GM19467 (cell line): ENCODE results near the gene SP140L.
"Not testable (repeated sequence)": the region's sequence is repeated elsewhere in the genome, so short reads cannot be mapped to it uniquely, and the experiment has no call there.

Source experiments
- ATAC-seq: cut with Tn5 transposase; IDR thresholded peaks from one replicate; pipeline ENCODE4 v1.9.1; 2021; ENCODE audit warnings: mild to moderate bottlenecking, moderate library complexity; ENCODE audit not compliant: unreplicated experiment

The SP140L gene

DNA sequence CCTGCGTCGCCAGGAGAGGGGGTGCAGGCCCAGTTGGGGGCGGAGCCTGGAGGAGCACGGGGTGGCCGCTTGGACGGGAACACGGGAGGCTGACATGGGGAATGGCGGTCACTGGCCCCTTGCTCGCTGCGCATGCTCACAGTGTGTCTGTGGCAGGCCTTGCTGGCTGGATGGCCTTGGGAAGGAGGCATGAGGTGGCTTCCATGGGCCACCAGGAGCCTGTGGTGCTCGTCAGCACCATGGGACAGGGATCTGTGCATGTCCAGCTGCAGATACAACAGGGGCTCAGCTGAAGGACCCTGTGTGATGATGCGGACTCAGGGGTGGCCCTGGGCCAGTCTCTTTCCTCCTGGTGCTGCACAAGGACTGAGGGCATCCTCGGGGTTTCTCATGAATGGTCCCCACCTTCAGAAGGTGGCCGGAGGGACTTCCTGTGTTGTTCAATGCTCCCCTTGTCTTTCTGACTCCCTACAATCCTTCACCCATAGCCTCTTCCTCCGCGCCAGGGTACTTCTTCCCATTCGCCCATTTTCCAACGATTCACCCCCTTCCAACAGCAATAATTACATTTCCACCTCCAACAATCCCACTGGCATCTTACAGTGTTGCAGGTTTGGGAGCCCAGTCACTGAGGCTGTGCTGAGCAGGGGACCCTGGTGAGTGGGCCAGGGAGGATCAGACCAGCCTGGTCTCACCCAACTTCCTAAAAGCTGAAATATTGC, 3.4 kb upstream of the SP140L start:
- no peak for ATAC-seq

DNA sequence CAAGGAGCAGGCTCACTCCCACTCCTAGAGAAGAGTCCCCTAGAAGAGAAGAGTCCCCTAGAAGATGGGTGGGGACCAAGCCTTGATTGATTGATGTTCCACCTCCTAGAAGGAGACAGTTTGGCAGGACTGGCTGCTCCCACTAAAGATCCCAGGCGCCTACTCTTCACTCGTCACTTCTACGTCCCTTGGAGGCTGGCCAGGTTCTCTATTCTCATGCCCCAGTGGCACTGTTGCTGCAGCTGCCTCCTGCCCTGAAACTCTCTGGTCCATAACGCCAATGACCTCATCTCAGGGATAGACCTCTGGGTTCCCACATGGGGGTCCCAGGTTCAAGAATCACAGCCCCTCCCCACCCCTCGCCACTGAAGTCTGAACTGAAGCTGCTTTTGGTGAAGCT, 2.5 kb upstream of the SP140L start:
- no peak for ATAC-seq

DNA sequence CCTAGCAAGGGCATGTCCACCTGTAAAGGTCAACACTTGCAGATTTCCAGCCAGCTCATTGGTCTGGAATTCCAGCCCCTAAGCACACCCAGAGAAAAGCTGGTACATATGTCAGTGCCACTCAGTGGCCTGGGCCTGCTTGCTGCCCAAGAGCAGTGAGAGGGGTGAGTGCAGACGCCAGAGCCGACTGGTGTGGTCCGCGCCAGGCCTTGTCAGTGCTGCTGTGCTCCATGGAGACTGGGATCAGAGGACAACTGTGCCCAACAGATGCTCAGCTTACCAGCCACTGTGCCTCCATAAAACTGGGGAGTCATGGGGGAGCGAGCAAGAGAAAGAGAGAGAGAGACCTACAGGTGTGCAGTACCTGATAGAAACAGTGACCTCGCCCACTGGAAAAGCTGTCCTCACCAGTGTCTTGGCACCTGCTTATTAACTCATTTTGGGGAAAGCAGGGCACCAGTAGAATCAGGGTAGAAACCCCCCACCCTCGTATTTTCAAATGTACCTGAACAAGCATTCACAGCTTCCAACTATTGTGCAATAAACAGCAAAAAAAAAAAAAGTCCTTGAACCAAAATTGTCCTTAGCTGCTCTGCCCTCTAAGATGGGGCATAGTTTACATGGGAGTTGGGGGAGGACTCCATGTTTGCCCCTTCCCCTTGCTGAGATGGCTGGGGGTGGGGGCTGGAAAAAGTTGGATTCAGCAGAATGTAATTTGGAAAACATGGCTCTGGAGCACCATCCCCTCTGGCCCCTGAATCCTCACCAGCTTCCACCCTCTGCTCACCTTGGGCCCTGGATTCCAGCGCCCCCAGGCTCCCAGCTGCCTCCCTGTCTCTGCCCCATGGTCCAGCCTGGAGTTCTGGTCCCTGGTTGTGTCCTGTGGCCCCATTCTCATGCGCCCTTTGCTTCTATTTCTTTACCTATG, 1.4 kb upstream of the SP140L start:
- no peak for ATAC-seq

DNA sequence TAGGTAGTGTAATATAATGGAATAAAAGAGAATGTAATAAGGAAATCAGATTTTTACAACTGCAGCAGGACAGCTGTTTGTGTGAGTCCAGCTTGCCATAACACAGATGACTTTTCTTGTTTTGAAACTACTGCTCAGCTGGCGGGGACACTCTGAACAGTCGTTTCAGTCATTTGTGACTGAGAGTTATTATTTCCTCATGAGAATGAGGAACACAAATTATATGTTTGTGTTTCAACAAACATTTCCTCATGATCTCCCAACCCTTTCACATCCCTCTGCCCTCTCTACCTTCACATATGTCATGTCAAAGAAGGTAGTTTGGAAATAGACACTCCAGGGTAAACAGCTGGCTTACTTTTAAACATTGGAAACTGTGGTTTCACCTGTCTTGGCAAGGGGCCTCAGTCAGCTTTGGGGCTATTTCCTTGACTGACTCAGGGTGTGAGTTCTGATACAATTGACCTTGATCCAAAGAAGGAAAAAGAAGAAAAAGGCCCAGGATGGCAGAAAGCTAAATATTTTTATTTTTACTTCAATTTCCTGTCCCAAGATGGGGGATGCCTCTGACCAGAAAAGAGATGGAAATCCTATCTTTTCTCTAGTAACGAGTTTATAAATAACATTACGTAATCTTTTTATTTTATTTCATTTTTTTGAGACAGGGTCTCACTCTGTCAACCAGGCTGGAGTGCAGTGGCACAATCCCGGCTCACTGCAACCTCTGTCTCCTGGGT, 593 bp downstream of the SP140L start:
- ATAC-seq = peak; percentile 63

DNA sequence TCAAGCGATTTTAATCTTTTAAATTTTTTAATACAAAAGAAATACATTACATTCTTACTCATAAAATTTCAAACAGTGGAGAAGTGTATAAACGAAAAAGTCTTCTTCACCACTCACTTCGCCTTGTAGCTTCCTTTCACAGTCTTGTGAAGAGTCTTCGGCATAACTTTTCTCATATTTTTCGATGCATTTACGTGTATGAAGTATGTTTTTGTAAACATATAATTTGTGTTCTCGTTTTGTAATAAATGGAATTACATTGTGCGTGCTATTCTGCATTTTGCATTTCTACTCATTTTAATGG, 1.1 kb downstream of the SP140L start:
- no peak for ATAC-seq

DNA sequence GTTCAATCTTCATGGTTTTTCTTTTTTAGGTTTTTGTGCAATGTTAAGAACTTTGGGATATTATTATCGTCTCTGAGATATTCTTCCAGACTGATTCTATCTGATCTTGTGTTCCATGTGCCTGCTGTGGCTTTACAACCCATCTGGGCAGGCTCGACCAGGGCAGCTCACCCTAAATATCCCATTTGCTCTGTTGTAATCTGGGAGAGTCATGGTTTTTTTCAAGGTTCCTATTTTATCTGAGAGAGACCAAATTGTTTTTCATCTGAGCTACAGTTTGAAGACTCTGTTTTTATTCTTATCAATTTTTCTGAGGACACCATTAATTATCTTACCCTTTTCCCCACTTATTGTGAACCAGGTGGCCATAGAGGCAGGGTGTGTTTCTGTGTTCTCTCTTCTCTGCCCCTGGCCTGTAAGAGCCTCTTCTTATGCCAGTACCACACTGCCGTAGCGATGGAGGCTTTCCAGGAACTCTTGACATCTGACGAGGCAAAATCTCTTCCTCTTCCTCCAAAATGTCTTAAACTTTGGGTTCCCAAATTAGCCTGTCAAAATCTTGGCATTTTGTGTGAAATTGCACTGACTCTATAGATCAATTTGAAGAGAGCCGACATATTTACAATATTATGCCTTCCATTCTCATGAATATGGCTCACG, 3.1 kb downstream of the SP140L start:
- no peak for ATAC-seq

DNA sequence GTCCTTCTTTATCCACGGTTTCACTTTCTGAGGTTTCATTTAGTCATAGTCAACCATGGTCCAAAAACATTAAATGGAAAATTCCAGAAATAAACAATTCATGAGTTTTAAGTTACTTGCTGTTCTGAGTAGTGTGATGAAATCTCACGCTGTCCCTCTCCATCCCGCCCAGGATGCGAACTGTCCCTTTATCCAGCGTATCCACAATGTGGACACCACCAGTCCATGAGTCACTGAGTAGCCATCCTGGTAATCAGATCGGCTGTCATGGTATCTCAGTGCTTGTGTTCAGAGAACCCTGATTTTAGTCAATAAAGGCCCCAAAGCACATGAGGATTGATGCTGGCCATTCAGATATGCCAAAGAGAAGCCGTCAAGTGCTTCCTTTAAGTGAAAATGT, 3.7 kb downstream of the SP140L start:
- no peak for ATAC-seq

DNA sequence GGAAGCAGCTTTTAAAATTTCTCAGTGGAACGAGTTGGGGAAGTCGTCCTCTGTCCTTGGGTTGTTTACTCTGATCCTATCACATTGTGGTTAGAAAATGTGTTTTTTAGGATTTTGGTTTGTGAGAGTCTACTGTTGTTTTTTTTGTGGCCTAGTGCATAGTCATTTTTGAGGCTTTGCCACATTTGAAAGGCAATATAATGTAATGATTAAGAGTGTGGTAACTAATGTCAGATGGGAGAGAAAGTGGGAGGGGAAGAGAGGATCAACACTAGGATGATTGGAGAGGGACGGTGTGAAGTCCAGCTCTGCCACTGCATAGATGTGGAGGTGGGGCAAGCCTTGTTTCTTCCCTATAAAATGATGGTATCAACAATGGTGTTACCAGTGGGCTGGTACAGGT, 8.5 kb downstream of the SP140L start:
- ATAC-seq = no peak

DNA sequence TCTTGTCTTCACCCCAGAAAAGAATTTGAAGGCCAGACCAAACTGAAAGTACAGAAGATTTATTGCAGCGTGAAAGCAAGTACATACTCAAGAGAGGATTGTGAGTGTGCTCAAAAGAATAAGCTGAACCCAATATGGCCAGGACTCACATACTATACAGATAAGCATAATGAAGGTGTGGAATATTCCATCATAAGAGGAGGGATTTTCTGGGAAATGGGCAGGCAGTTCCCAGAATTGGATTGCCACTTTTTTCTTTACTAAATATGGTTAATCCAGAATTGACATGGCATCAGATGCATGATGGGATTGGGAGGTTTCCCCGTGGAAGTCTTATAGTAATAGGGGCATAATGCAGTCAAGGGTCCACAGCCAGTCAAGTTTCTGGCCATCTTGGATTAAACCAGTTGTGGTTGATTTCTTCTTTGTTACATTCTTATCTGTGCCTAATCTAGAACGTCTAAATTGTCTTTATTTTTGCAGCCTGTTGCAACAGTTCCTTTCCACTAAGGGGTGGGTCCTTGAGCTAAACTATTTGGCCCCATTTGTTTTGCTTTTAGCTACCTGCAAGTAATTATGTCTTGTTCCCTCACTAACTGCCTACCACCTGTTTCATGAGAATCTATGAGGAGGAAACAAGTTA, 9.0 kb downstream of the SP140L start:
- ATAC-seq = no peak

DNA sequence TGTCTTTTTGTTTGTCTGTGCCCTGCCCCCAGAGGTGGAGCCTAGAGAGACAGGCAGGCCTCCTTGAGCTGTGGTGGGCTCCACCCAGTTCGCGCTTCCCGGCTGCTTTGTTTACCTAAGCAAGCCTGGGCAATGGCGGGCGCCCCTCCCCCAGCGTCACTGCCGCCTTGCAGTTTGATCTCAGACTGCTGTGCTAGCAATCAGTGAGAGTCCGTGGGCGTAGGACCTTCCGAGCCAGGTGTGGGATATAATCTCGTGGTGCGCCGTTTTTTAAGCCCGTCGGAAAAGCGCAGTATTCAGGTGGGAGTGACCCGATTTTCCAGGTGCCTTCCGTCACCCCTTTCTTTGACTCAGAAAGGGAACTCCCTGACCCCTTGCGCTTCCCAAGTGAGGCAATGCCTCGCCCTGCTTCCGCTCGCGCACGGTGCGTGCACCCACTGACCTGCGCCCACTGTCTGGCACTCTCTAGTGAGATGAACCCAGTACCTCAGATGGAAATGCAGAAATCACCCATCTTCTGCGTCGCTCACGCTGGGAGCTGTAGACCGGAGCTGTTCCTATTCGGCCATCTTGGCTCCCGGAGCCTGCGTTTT, 15.0 kb downstream of the SP140L start:
- ATAC-seq = not testable (repeated sequence)

DNA sequence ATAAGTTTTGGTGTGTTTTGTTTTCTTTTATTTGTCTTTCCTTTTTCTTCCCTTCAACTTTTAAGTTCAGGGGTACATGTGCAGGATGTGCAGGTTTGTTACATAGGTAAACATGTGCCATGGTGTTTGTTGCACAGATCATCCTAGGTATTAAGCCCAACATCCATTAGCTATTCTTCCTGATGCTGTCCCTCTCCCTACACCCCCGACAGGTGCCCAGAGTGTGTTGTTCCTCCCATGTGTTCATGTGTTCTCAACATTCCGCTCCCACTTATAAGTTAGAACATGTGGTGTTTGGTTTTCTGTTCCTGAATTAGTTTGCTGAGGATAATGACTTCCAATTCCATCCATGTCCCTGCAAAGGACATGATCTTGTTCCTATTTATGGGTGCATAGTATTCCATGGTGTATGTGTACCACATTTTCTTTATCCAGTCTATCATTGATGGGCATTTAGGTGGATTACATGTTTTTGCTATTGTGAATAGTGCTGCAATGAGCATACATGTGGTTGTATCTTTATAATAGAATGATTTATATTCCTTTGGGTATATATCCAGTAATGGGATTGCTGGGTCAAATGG, 16.1 kb downstream of the SP140L start:
- ATAC-seq = not testable (repeated sequence)

DNA sequence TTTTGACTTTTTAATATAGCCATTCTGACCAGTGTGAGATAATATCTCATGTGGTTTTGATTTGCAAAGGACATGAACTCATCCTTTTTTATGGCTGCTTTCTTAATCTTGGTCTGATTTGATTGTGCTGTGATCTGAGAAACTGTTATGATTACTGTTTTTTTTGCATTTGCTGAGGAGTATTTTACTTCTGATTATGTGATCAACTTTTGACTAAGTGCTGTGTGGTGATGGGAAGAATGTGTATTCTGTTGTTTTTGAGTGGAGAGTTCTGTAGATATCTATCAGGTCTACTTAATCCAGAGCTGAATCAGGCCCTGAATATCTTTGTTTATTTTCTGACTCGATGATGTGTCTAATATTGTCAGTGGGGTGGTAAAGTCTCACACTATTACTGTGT, 16.8 kb downstream of the SP140L start:
- no peak for ATAC-seq

DNA sequence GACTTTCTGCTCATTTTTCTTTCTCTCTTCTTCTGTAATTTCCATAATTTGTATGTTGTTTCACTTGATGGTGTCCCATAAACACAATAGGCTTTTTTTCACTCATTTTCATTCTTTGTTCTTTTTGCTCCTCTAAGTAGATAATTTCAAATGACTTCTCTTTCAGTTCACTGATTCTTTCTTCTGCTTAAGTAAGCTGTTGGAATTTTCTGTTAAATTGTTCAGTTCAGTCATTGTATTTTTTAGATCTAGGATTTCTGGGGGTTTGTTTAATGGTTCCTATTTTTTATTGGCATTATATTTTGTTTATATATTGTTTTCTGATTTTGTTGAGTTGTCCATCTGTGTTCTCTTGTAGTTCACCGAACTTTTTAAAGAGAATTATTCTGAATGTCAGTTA, 19.5 kb downstream of the SP140L start:
- no peak for ATAC-seq

DNA sequence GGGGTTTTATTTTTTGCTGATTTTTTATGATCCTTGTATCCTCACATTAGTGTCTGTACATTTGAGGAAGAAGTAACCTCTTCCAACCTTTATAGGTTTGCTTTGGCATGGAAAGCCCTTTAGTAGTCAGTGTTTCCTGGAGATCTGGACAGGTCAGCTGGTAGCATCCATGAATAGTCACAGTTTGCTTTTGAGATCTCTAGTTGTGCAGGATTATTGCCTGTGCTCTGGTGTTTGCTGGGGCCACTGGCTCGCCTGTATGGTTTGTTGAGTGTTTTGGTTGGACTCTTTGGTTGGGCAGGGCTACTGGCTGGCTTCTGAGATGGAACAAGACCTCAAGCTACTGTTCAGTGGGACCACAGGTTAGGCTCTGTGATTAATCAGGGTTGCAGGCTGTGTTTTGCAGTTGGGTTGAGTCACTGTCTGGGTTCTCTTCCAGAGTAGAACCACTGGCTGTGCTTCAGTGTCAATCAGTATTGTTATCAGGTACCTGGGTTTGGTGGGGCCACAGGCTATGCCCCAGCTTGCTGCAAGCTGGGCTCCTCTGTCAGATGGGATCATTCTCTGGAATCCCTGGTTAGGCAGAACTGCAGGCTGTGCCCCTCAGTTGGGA, 20.0 kb downstream of the SP140L start:
- ATAC-seq = no peak

DNA sequence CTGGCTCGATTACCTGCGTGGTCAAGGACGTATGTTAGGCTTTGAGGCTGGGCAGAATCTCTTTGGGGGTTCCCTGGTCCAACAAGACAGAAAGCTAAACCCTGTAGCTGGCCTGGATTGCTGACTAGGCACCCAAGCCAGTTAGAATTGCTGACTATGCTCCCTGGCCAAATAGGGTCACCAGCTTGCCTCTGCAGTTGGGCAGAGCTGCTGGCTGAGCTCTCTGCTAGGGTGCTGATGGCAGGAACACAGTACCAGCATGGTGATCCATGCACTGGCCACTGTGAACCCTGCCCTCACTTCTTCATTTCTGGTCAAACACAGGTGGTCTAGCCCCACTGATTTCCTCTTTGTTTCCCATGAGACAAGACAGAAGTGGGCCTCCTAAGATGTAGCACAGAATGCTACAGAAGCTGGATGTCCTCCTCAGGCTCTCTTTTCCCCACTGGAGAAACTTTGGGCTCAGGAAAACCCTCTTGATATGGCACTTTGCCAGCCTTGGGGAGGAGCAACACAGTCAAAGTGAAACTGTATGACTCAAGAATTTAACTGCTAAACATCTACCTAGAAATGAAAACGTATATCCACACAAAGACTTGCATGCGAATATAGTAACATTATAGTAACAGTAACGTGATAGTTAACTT, 20.8 kb downstream of the SP140L start:
- ATAC-seq = no peak

DNA sequence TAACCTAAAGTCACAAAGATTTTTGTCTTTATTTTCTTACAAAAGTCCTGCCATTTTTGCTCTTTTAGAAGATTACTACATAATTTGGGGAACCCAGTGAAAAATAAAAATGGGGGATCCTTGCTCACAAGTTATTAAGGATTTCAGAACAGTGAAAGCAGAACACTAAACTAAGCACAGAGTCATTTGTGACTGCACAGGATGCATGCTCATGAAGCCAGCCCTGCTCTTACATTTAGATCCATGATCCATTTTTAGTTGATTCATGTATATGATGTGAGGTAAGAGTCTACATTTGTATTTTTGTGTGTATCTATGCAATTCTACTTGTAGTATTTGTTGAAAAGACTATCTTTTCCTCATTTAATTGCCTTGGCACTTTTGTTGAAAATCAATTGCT, 21.8 kb downstream of the SP140L start:
- ATAC-seq = no peak

DNA sequence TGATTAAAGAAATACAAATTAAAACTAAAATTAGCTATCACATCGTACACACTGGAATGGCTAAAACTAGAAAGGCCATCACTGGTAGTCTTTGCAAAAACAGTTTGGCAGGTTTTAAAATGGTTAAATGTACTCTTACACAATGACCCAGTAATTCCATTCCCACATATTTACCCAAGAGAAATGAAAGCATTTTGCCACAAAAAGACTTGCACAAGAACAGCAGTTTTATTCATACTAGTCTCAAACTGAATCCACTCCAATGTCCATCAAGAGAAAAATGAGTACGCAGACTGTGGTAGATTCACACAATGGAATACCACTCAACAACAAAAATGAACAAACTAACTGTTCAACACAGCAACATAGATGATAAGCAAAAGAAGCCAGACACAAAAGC, 29.1 kb downstream of the SP140L start:
- no peak for ATAC-seq

DNA sequence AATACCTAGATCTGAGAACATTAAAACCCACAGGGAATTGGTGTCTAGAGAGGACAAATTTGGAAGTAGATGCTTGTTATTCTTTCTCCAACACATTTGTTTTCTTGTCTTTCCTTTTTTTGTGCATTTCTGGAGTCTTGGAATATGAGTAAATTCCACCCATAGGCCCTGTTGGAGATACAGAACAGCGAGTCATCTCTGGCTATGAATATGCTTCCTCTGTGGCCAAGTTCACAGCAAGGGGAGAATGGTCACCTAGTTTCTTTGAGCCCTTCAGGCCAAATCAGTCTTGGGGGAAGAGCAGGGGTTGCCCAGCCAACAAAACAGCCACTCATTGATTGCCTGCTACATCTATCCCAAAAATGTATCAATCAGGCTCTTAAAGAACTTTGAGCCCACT, 31.3 kb downstream of the SP140L start:
- no peak for ATAC-seq

DNA sequence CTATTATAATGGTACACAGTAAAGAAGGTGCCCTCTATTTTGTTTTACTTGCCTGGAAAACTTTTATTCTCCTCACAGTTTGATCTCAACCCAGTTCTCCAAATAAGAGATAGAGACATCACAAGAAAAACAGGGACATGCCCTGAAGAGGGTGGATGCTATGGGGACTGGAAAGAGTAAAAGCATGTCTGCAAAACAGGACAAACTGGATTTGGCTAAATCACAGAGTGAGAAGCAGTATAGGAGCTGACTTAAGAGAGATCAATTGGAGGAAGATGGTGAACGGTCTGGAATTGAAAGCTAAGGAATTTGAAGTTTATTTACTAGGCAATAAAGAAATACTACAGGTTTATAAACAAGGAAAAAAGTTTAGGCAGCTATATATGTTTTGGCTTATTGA, 33.0 kb downstream of the SP140L start:
- ATAC-seq = no peak
